HG03196 (cell line): ENCODE results near the gene ZNF468.
"Not testable (repeated sequence)": the region's sequence is repeated elsewhere in the genome, so short reads cannot be mapped to it uniquely, and the experiment has no call there.

Experiments
- ATAC-seq: cut with Tn5 transposase; IDR thresholded peaks from one replicate; pipeline ENCODE4 v1.9.1; 2021; ENCODE audit not compliant: unreplicated experiment

Gene ZNF468

GRCh38 chr19:52857378-52858191 is at the start of gene ZNF468:
TSS of gene ZNF468 (minus strand) at chr19:52857619. CDS start at chr19:52854272, 3,347 bp downstream.
- peak; percentile 97 for ATAC-seq

GRCh38 chr19:52904052-52904780 is 46.8 kb upstream of the ZNF468 start:
- not testable (repeated sequence) for ATAC-seq

- no peak for ATAC-seq
Observed at GRCh38 chr19:52901842-52902241, 44.4 kb upstream of the ZNF468 start.

GRCh38 chr19:52898596-52898995 is 41.2 kb upstream of the ZNF468 start:
- ATAC-seq: not testable (repeated sequence)

- ATAC-seq: no peak
Observed at GRCh38 chr19:52898101-52898500, 40.7 kb upstream of the ZNF468 start.

- ATAC-seq: peak; percentile 96
Observed at GRCh38 chr19:52897138-52897935, 39.9 kb upstream of the ZNF468 start, which contains the start of gene ZNF320. TSS of gene ZNF320 (minus strand) at chr19:52897635. CDS start at chr19:52890255, 7,380 bp downstream.

- peak; percentile 27 for ATAC-seq
Observed at GRCh38 chr19:52896431-52897137, 39.2 kb upstream of the ZNF468 start.

- ATAC-seq: no peak
Observed at GRCh38 chr19:52891336-52891735, 33.9 kb upstream of the ZNF468 start.

- no peak for ATAC-seq
Observed at GRCh38 chr19:52889931-52890330, 32.5 kb upstream of the ZNF468 start.

- no peak for ATAC-seq
Observed at GRCh38 chr19:52889076-52889475, 31.7 kb upstream of the ZNF468 start.

GRCh38 chr19:52880895-52881389 is 23.5 kb upstream of the ZNF468 start:
- no peak for ATAC-seq

GRCh38 chr19:52872996-52873395 is 15.6 kb upstream of the ZNF468 start:
- not testable (repeated sequence) for ATAC-seq

GRCh38 chr19:52871466-52871865 is 14.0 kb upstream of the ZNF468 start:
- no peak for ATAC-seq

- ATAC-seq: not testable (repeated sequence)
Observed at GRCh38 chr19:52868031-52868430, 10.6 kb upstream of the ZNF468 start.

GRCh38 chr19:52856540-52857377 is 660 bp downstream of the ZNF468 start:
- peak; percentile 17 for ATAC-seq

GRCh38 chr19:52847352-52847751 is 10.1 kb downstream of the ZNF468 start:
- ATAC-seq: not testable (repeated sequence)

GRCh38 chr19:52840825-52841465 is 16.5 kb downstream of the ZNF468 start:
- not testable (repeated sequence) for ATAC-seq

GRCh38 chr19:52834289-52834688 is 23.1 kb downstream of the ZNF468 start:
- ATAC-seq: not testable (repeated sequence)

GRCh38 chr19:52833541-52833940 is 23.9 kb downstream of the ZNF468 start:
- ATAC-seq: not testable (repeated sequence)
